Heart left ventricle (tissue), 16 donors: ENCODE data around the gene EDRF1. TPM values are rescaled to one million over a fixed set of nuclear protein-coding genes. Genes with fewer than 3 reads are reported as not detected.

Source experiments
- ATAC-seq, 4 donors: fragments of 200-7000 bp; cut with Tn5 transposase; one replicate each; pipeline ENCODE4 v1.9.1; 2020 to 2022; ENCODE audit warnings: moderate library complexity in 4 of 4, mild to moderate bottlenecking in 3 of 4, moderate number of reproducible peaks in 1 of 4
- DNase-seq, 5 donors: peaks; one replicate each; pipeline ENCODE4 v3.0.0-alpha.2; 2020
- H3K27ac ChIP-seq, 12 donors: fragments of 200-600 bp; sonication (generic) in 4 of 12; one replicate each; pipeline versions ENCODE4 v1.5.0 to v1.8.0; 2016 to 2022; ENCODE audit warnings: mild to moderate bottlenecking in 2 of 12
- H3K27me3 ChIP-seq, 9 donors: fragments of 200-600 bp; sonication (generic) in 2 of 9; one replicate each; pipeline versions ENCODE4 v1.5.1 to v1.8.0; 2016 to 2022; ENCODE audit warnings: mild to moderate bottlenecking in 3 of 9
- H3K36me3 ChIP-seq, 9 donors: fragments of 200-600 bp; sonication (generic) in 2 of 9; one replicate each; pipeline versions ENCODE4 v1.5.0 to v1.8.0; 2018 to 2022; ENCODE audit warnings: mild to moderate bottlenecking in 2 of 9
- H3K4me1 ChIP-seq, 12 donors: fragments of 200-600 bp; sonication (generic) in 4 of 12; one replicate each; pipeline versions ENCODE4 v1.5.0 to v1.8.0; 2016 to 2022; ENCODE audit warnings: mild to moderate bottlenecking in 3 of 12
- H3K4me3 ChIP-seq, 12 donors: fragments of 200-600 bp; sonication (generic) in 4 of 12; one replicate each; pipeline versions ENCODE4 v1.5.0 to v1.8.0; 2017 to 2022; ENCODE audit warnings: mild to moderate bottlenecking in 9 of 12, moderate library complexity in 4 of 12
- H3K9me3 ChIP-seq, 12 donors: fragments of 200-600 bp; sonication (generic) in 4 of 12; one replicate each; pipeline versions ENCODE4 v1.5.0 to v1.8.0; 2016 to 2022; ENCODE audit warnings: mild to moderate bottlenecking in 1 of 12
- POLR2A ChIP-seq, 2 donors: fragments of 450-650 bp; IDR thresholded peaks; one replicate each; pipeline ENCODE4 v1.6.1; 2017; ENCODE audit warnings: antibody characterized with exemption in 2 of 2, mild to moderate bottlenecking in 2 of 2, moderate library complexity in 2 of 2
- WGBS, 4 donors: extraction: QIAGEN DNeasy Blood & Tissue Kit in 2 of 4; methylation state at CpG; one replicate each; pipeline versions ENCODE4 v1.1.5 to v1.1.7; 2013 to 2018; 5-methylcytosine and 5-hydroxymethylcytosine counted together
- intact Hi-C, 10 donors: fragments of 100-400 bp; cut with DNase I; formaldehyde crosslinking; loops; one replicate each; pipeline versions ENCODE4 v1.11.1 to v1.14.2; 2022
- polyA plus RNA-seq, 2 donors: library from polyadenylated mRNA; stranded (reverse); fragments of 200-250 nt; gene quantifications; one replicate each; pipeline ENCODE4 v1.2.3, GENCODE V29; 2013
- total RNA-seq, 9 donors: library from RNA; depleted of rRNA in 2 of 9; stranded (reverse); fragments of >200 nt in 2 of 9; fragmentation: NEBNext Ultra II Directional in 3 of 9; extraction: Animal tissue kit (Norgen Biotek cat#: 25700) in 3 of 9; gene quantifications; one replicate each; pipeline versions ENCODE4 v1.1.0 to v1.2.4, GENCODE V29; 2016 to 2023
- TF ChIP-seq, protein P1 (sequence below), 12 donors: fragments of 200-600 bp; sonication (generic) in 4 of 12; IDR thresholded peaks; one replicate each; pipeline versions ENCODE4 v1.5.0 to v1.8.0; 2018 to 2022; ENCODE audit warnings: antibody characterized with exemption in 12 of 12, mild to moderate bottlenecking in 5 of 12
- donor health status: ischemic (EF 13 %, LVEDD 7.1; RV severe dilation, severe dysfunction).
- donor health status: healthy with polysubstance abuse.
- donor health status: DM: no; HTN: yes; CAD: no.
- donor health status: DM: no; HTN: no; CAD: no.
- donor health status: ischemic (EF 25% LVEDD 6.9; RV normal size, moderate dysfunction).
- donor health status: ischemic (EF 25% LVEDD 5.7; RV mildly dilated, moderate dysfunction).
- donor health status: healthy.
- donor health status: DM: yes; HTN: yes; CAD: no.
- donor health status: ischemic (EF 35%, LVEDD 5.7; RV mildly dilated, moderate dysfunction).
- donor health status: nonischemic (EF 11% LVEDD 7.7; RV severe dilation, severe dysfunction).
- donor health status: DM: yes; HTN: yes; CAD: no.
- donor health status: PGD.
- donor health status: ischemic (EF 29% LVEDD 5.4; RV normal size, mild dysfunction).
- donor health status: nonischemic (EF 23%, LVEDD 6.1; RV moderate dilation, normal function).

EDRF1 gene
- total and polyA plus RNA-seq, 11 donors: 6.9 to 13.9 (median 9.8) TPM

DNA sequence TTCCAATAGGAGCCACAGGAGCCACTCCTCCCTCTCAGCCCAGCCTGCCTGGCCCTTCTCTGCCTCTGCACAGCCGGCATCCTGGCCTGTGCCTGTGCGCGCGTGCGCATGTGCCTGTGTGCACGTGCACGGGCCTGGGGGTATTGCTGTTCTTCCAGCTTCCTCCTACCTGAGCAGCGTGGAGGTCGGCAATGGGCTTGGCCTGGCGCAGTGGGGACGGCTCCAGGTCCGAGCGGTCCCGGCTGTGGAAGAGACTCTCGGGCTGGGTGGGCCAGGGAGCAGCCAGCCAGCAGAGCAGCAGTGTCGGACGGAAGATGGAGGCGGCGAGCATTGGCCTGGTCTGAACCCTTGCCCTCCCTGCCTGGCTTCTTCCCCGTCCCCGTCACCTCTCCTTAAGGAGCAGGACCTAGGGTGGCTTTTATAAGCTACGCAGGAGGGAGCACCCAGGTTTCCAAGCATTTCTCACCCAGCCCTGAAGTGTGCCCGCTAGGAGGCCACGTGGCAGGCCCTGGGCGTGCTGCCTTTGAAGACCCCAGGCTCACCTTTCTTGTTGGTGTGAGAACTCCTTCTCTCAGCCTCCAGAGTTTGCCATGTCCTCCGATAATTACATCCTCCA lies 56.1 kb downstream of the EDRF1 start, which contains the start of gene MMP21:
TSS of gene MMP21 (minus strand) at position 331 of the 616 bp plus-strand sequence. CDS start at position 331, 0 bp downstream.
- no peaks in the 10 kb centered on the region for H3K27me3 ChIP-seq
- 93 to 96% (median 95%) methylated on average over 23 to 26 of the region's 26 CpGs for WGBS, 4 donors
- no peak within 1 kb of the TSS for H3K4me3 ChIP-seq
- H3K27ac ChIP-seq: no peak within 1 kb of the TSS
- intact Hi-C loops: loop anchor here in 1 of 10 donors (1.0 kb wide), 1 partner anchor 28 kb away; no protein-coding TSS in a partner anchor
- TF ChIP-seq, protein P1, sequence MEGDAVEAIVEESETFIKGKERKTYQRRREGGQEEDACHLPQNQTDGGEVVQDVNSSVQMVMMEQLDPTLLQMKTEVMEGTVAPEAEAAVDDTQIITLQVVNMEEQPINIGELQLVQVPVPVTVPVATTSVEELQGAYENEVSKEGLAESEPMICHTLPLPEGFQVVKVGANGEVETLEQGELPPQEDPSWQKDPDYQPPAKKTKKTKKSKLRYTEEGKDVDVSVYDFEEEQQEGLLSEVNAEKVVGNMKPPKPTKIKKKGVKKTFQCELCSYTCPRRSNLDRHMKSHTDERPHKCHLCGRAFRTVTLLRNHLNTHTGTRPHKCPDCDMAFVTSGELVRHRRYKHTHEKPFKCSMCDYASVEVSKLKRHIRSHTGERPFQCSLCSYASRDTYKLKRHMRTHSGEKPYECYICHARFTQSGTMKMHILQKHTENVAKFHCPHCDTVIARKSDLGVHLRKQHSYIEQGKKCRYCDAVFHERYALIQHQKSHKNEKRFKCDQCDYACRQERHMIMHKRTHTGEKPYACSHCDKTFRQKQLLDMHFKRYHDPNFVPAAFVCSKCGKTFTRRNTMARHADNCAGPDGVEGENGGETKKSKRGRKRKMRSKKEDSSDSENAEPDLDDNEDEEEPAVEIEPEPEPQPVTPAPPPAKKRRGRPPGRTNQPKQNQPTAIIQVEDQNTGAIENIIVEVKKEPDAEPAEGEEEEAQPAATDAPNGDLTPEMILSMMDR (IDR thresholded peaks at IDR 0.05): no peak
- TF ChIP-seq POLR2A (IDR thresholded peaks at IDR 0.05): no peak
- no peak for ATAC-seq
- H3K36me3 ChIP-seq: no peaks in the 10 kb centered on the region
- no peaks in the 10 kb centered on the region for H3K4me1 ChIP-seq
- H3K9me3 ChIP-seq: peaks cover 0 to 5% (median 0%) of the 10 kb centered on the region in 12 donors
- no peak for DNase-seq

DNA sequence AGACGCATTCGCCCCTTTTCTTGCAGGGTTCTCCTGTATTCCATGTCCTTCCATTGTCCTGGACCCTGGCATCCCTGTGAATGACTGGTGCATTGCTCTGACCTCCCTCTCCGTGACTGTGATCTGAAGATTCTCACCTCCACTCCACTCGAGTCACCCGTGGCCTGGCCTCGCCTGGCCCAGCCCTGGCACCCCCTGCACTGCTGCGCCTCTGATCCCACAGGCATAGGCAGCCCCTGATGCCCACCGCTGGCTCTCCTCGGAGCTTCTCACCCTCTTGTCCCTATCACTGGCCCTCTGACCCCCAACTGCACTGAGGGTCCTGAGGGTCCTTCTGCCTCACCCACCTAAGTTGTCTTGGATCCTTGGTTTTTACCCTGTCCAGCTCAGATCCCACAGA lies 58.3 kb downstream of the EDRF1 start:
- Histone ChIP-seq H3K9me3 (peaks cover 0 to 5% (median 0%) of the 10 kb centered on the region in 12 donors), H3K36me3 (no peaks in the 10 kb centered on the region), H3K4me1 (no peaks in the 10 kb centered on the region), H3K4me3 (no peak overlapping the region), H3K27ac (no peak overlapping the region), H3K27me3 (no peaks in the 10 kb centered on the region)
- intact Hi-C loops: no loop called here
- peak in 1 of 4 donors; percentile 17 for ATAC-seq
- DNase-seq: no peak
- TF ChIP-seq, protein P1 (IDR thresholded peaks at IDR 0.05): no peak
- no peak for TF ChIP-seq POLR2A (IDR thresholded peaks at IDR 0.05)
- WGBS, 4 donors: 85 to 96% (median 92%) methylated on average over 9 of the region's 9 CpGs

DNA sequence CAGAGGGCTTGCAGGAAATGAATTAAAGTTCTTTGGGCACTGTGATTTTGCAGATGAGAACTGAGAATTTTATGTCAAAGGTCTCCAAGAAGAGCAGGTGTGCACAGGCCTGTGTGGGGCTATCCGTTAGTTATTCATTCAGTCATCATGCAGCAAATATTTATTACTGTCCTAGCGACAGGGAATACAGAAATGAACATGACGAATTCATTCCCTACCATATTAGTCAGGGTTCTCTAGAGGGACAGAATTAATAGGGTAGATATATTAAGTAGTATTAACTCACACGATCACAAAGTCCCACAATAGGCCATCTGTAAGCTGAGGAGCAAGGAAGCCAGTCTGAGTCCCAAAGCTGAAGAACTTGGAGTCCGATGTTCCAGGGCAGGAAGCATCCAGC lies 59.0 kb downstream of the EDRF1 start:
- Histone ChIP-seq H3K4me3 (no peak overlapping the region), H3K27ac (no peak overlapping the region), H3K4me1 (no peaks in the 10 kb centered on the region), H3K36me3 (no peaks in the 10 kb centered on the region), H3K27me3 (no peaks in the 10 kb centered on the region), H3K9me3 (peaks cover 0 to 5% (median 0%) of the 10 kb centered on the region in 12 donors)
- ATAC-seq (no peak), DNase-seq (no peak)
- TF ChIP-seq, protein P1 (IDR thresholded peaks at IDR 0.05): no peak
- TF ChIP-seq POLR2A (IDR thresholded peaks at IDR 0.05): no peak
- intact Hi-C loops: no loop called here
- 51 to 73% (median 70%) methylated on average over 5 of the region's 5 CpGs for WGBS, 4 donors

DNA sequence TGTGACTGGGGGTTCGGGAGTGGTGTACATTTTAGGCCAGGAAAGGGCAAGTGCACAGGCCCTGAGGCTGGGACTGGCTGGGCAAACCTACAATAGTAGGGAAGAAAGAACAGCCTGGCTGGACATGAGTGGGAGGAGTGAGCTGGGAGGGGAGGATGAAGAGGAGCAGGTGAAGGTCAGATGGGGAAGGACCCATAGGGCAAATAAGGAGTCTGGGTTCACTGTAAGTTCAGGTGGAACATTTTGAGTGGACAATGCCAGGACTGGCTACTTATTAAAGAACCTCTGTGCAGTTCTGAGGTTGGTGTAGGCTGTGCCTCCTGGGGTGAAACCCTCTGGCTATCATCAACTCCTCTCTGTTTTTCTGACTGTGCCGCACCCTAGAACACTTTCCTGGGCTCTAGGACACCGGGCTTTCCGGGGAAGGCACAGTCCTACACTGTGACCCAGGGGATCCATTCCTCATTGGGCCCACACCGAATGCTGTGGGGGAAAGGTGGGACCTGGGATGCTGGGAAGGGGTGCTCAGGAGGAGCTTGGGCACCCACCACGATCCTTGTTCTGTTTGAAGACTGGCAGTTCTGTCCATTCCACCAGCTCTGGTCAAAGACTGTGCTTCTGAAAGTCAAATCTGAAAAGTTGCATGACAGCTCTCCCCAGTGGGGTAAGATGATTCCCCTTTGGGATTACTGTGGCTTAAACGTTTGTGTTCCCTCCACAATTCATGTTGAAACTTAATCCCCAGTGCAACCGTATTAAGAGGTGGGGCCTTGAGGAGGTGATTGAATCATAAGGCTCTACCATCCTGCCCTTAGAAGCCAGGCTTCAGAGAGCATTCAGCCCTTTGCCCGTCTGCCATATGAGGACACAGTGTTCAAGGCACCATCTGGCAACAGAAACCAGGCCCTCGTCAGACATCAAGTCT lies 60.2 kb downstream of the EDRF1 start:
- DNase-seq (no peak), ATAC-seq (no peak)
- no peaks in the 10 kb centered on the region for H3K36me3 ChIP-seq
- peaks cover 0 to 5% (median 0%) of the 10 kb centered on the region in 12 donors for H3K9me3 ChIP-seq
- WGBS, 4 donors: 79 to 90% (median 86%) methylated on average over 8 to 10 of the region's 10 CpGs
- H3K27me3 ChIP-seq: no peaks in the 10 kb centered on the region
- H3K4me1 ChIP-seq: no peaks in the 10 kb centered on the region
- intact Hi-C loops: no loop called here
- TF ChIP-seq POLR2A (IDR thresholded peaks at IDR 0.05): no peak
- TF ChIP-seq, protein P1 (IDR thresholded peaks at IDR 0.05): no peak
- no peak overlapping the region for H3K4me3 ChIP-seq
- H3K27ac ChIP-seq: no peak overlapping the region
